NCI-H1436 treated with DMSO at 0.1 percent for 48 hours (cell line): Measurements from ENCODE around the gene LONRF2.
"Not testable (repeated sequence)": the region's sequence is repeated elsewhere in the genome, so short reads cannot be mapped to it uniquely, and the experiment has no call there.

Experiments used
- DNase-seq: peaks from one replicate; lab custom pipeline; 2025; lab: John Stamatoyannopoulos, UW

The LONRF2 gene

DNA sequence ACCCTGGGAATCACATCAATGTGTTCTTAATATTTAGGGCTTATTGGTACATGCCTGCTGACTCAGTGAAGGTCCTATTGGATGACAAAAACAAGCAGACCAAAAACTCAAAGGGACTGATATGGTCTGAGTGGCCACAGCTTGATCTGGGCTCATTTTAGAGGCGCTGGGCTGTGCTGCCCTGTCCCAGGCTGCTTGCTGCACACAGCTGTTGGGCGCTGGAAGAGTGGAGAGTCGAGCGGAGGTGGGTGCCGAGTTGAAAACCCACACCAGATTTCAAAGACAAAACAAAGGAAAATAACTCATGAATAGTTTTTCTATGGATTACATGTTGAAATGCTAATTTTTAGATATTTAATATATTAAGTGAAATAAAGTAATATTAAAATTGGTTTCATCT, 68.5 kb downstream of the LONRF2 start:
- no peak for DNase-seq

DNA sequence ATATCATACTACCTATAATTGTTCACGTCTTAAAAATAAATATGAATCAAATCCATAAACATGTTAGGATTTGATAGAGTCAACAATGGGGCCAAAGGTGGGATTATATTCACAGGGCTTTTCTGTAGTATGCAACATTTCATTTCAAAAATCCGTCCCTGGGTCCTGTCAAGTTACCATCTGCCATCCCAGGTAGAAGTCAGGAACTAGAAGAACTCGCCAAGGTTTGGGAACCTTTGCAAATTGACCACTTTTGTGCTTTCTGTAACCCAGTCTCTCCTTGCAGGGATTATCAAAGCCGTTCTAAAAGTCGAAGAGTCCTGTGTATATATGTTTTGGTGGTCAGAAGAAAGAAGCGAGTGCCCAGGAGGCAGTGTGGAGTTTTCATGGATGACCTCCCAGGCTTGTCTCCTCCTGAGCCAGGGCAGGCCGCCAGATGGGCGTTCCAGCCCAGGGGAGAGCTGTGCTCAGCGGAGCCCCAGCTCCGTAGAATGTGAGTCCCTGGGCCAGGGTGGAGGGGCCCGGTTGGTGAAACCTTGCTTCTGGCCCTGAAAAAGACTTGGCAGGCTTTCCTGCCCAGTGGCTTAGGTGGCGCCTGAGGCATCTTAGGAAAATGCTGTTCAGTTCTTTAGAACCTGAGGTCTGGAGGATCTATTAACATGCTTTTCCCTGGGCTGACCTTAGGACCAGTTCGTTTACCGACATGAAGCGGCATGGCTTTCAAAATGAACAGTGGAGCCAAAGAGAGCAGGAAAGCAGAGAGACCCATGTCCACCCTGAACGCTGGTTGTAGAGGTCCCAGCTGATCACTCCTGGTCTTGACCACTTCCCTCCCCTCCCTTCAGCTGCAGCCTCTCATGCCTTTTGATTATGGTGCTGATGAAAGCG, 69.2 kb downstream of the LONRF2 start:
- DNase-seq = no peak

DNA sequence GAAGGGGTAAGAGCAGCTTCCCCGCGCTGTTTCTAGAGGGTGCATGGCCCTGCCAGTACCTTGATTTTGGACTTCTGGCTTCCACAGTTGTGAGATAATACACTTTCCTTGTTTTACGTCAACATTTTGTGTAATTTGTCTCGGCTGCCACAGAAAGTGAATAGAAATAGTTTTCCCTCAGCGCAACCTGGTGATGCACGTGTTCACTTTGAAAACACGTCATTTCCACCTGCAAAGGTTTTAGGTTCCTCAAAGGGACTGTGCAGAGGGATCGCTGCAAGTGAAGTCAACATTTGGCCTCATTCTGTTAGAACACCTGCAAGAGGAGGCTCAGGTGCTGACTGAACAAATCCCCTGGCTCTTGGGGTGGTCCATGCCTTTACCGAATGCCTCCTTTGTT, 71.7 kb downstream of the LONRF2 start:
- no peak for DNase-seq

DNA sequence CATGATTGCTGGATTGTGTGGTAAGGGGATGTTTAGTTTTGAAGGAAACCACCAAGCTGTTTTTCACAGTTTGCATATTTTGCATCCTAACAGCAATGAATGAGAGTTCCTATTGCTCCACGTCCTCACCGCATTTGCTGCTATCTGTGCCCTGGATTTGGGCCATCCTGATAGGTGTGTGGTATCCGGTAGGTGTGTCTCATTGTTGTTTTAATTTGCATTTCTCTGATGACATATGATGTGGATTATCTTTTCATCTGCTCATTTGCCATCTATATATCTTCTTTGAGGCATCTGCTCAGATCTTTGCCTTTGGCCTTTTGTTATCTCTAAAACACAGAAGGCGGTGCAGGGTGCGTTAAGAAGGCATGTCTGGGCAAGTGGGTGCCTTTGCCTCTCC, 73.3 kb downstream of the LONRF2 start:
- DNase-seq = no peak

DNA sequence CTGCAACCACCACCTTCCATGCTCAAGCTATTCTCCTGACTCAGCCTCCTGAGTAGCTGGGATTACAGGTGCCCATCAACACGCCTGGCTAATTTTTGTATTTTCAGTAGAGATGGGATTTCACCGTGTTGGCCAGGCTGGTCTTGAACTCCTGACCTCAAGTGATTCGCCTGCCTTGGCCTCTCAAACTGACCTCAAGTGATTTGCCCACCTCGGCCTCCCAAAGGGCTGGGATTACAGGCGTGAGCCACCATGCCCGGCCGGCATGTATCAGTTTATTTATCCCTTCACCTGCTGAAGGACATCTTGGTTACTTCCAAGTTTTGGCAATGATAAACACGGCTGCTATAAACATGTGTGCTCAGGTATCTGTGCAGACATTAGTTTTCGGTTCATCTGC, 73.7 kb downstream of the LONRF2 start:
- not testable (repeated sequence) for DNase-seq

DNA sequence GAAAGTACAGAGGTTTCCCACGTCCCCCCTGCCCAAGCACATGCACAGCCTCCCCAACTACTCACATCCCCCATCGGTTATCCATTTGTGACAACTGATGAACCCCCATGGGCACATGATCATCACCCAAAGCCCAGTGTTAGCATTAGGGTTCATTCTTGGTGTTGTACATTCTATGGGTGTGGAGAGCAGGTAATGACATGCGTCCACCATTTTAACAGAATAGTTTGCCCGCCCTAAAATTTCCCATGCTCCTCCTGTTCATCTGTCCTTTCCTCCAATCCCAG, 74.3 kb downstream of the LONRF2 start:
- DNase-seq = no peak

DNA sequence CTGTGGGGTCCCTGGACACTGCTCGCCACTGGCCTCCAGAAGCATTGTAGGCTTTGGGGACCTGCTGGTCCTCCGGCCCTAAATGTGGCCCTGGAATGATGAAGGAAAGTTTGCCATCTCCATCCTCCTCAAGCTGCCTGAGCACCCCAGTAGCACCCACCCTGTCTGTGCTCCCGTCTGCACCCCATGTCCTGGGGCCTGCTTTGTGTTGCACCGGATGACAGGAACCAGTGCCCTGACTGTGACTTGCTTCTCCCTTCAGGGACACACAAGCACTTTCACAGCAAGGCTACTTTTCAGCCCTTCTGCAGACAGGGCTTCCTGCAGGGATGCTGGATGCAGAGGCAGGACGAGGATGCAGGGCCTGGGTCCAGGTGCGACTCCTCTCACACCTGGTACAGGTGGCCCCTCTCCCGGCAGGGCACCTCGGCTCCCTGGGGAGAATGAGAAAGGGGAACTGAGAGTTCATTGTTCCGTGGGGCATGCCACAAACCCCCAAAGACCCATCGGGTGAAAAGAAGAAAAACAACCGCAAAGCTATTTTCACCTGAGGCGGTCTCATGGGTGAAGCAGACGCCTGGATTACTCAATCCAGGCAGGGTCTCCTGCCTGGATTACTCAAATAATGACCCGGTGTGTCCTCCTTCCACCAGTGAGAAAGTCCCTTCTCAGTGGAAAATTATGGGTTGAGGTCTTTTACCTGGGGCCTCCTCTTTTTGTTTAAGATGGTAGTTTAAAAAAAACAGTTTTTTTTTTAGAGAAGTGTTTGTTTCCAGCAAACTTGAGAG, 74.9 kb downstream of the LONRF2 start:
- no peak for DNase-seq

DNA sequence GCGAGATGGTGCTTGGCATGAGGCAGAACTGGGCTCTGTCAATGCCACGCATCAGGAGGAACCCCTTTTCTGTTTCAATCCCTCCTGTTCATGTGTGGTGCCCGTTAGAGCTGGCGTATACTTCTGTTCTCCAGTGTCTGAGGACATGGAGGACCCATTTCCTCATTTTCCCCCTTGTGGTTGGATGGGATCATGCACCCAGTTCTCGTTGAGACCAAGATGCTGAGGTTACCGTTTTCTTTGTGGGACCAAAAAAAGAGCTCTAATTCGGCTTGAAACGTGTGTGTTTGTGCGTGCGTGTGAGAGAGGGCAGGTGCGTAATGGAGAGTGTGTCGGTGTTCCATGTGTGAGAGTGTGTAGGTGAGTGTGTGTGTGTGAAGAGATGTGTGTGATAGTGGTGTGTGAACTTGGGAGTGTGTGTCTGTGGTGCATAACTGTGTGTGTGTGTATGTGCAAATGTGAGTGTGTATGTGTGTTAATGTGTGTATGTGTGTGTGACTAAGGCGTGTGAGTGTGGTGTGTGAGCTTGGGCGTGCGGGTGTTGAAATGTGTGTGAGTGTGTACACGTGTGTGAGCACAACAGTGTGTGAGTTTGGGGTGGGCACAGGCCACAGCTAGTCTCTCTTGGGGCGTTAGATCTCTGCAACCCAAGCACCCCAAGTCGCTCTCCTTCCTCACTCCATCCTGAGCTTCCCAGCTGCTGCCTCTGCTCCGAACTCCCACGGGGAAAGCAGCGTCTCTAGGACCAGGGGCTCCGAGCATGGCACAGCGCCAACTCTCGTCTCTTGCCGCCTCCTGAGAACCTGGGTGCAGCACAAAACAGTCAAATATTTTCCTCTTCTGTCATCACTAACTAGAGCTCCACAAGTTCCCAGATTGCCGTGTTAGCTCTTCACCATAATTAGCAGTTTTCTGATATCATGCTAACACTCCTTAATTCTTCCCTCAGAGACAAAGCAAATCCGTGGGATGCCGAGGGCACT, 75.8 kb downstream of the LONRF2 start:
- no peak for DNase-seq

DNA sequence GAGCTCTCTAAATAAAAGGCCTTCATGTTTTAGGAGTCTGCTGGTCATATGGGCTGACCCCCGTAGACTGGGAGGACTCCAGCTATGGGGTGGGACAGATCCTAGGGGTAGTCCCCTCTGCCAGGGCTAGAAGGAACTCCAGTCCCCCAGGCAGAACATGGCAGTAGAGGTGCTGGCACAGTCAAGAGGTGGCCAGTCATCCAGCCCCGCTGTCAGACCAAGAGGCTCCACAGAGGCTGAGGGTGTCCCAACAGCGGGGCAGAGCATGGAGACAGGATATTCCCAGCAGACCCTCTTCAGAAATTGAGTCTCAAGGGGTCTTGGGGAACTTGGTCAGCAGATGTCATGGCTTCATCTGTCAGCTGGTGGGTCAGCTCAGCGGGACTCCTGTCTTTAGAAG, 76.6 kb downstream of the LONRF2 start:
- no peak for DNase-seq

DNA sequence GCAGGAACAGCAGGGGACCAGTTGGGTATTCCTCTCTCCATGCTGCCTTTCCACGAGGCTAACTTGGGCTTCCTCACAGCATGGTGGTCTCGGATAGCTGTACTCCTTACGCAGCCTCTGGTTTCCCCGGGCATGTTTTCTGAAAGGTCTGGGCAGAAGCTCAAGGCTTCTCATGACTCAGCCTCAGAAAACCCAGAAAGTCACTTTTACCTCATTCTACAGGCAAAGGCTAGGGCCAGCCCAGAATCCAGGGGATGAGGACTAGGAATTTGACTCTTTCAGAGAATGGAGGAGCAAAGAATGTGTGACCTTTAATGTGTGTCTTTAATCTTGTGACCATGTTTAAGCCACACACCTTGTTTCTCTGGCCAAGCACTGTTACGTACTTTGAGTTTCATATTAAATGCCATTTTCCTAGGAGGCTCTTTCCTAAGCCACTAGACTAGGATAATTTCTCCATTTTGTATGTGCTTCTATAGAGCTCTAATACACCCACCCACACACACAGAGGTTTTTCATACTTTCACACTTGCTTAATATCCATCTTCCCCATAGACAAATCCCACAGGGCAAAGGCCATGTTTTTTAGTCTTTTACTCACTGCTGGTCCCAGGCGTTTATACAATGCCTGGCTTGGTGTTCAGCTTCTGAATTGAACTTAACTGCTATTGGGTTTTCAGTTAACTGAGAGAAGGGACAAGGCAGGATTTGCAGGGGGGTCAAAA, 77.3 kb downstream of the LONRF2 start:
- DNase-seq = no peak

DNA sequence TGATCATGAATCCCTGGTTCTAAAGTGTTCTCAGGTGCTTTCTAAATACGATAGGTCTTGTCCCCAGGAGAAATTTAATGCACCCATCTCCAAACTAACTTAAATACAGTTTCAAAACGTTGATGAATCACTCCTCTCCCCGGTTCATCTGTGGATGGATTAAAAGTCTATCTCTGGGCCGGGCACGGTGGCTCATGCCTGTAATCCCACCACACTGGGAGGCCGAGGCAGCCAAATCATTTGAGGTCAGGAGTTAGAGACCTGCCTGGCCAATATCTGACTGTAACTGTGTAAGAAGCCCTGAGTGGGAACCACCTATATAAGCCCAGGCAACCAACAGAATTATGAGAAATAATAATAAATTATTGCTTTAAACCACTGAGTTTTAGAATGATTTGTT, 78.7 kb downstream of the LONRF2 start:
- no peak for DNase-seq

DNA sequence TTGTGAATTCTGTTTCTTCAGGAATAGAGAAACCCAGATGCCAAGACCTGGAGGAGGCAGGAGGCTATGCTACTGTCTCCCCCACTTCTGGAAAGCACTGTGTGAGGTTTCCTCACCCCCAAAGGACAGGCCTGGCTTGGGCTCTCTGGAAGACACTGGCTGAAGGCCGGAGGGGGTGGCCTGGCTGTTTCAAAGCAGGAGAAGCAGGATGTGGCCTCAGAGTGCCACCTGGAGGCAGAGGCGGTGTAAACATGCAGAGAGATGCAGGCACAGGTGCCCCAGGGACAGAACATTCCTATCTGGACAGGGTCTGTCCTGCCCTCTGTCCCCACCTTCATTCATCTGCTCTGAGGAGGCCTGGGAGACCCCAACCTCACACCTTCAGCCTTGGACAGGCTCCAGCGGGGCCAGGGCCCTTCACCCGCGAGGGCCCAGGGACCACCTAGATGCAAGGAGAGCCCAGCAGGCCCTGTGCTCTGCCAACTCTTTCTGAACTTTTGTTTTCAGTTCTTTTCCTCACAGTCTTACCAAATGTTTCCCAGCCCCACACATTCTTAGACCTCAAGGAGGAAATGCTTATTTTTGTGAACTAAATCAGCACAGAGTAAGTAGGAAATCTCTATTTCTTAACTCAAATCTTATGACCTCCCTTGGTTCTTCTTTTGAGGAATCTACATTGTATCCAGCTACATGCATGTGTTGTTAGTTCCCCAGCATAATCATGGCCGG, 79.2 kb downstream of the LONRF2 start:
- no peak for DNase-seq

DNA sequence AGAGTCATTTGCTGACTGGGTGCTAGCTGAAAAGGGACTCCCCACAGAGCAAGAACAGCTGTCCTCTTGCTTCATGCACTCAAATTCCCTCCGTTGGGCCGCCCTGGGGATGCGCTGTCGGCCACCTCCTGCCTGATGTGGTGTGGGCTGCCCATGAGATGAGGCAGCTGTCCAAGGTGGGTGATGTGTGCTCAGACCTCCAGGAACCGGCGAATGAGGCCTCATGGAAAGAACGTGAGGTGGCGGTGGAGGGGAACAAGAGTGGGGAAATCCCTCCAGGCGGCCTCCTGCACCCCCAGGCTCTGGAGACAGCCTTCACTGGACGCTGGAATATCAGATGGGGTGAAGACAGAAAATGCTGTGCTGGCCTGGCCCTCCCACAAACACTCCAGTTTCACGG, 79.8 kb downstream of the LONRF2 start:
- DNase-seq = no peak

DNA sequence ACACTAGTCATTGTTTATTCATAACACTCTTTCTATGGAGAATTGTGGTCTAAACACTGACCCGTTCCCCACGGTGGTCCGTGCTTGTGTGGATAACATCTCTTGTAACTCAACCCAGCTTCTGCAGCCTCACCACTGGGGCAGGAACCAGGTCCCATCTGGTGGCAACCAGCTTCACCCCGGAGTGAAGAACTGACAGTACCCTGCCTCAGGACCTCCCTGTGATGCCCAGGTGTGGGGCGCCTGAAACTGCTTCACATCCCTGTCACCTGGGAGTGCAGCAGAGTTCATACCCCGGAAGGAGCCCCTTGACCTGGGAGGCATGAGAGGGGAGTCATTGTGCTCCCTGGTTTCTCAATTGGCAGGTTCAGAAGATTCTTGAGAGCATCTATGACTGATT, 81.1 kb downstream of the LONRF2 start:
- DNase-seq = no peak

DNA sequence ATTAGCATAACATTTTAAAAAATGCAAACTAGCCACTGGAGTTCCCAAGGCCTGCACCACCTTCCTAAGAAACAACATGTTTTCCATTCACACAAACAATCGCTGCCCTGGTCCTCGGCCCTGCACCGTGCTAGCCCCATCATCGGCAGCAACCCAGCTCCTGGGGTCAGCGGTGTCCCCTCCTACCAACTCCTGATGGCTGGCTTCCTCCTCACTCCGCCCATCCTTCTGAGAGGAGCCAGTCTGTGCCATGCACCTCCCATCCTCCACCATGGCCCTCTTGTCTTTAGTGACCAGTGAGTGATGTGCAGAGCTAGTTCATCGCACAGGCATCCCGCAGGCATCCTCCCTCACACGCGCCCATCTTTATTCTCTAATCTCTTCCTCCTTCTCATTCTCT, 81.9 kb downstream of the LONRF2 start:
- DNase-seq = no peak

DNA sequence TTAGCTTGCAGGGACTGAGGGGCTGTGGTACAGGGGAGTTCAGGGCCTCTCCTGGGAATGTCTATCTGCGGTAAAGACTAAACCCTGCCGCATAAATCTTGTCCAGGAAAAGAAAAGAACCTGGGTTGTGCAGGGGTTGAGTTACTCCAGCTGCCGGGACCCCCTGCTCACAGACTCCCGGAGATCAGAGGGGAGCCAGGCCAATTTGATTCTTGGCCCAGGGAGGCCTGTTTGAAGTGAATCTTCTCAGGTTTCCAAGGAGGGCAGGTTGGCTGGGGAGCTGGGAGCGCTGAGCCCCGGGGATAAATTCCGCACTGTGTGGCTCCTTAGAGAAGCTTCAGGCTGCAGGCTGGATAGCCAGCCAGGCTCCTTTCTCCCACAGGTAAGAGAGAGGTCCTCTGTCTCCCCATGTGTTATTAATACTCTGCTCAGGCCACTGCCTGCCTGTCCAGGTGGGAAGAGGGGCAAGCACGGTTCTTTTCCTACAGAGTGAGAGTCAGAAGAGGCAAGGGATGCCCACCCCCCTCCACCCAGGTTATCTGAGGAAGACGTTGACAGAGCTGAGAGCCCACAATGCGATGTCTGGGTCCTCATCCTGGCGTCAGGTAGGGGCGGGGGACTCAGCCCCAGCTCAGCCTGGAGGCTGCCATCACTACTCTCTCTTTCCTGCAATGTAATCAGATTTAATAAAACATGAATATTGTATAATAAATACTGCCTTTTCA, 82.7 kb downstream of the LONRF2 start:
- no peak for DNase-seq

DNA sequence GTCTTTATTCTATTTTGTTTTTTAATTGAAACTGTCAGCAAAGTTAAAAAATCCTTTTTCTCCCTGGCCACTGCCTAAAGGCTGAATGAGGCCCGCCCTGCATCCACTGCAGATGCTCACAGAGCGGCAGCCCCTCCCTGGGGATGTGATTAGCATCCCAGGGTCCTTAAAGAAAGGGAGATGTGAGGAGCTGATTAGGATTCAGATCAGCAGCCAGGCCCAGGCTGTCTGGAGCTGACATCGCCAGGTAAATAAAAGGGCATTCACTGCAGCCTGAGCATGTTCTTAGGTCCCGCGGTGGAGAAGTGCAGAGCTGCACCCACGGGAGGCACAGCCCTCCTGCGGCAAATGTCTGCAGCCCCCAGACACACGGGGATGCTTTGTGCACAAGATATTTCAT, 83.8 kb downstream of the LONRF2 start:
- DNase-seq = no peak

DNA sequence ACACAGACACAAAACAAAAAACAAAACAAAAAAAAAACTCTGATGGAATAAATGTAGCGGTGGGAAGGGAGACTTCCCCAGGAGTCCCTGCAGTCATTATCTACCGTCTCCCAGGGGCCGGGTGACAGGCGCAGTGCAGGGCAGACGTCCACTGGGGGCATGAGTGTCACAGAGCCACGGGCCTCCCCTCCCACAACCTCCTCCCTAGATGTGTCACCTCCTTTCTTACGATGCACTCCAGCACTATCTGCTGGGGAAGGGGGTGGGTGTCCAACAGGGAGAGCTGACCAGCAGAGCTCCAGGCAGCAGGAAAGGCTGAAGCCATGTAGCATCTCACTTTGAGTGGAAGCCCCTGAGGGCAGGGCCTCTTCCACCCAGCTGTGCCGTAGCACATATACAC, 84.5 kb downstream of the LONRF2 start:
- no peak for DNase-seq

DNA sequence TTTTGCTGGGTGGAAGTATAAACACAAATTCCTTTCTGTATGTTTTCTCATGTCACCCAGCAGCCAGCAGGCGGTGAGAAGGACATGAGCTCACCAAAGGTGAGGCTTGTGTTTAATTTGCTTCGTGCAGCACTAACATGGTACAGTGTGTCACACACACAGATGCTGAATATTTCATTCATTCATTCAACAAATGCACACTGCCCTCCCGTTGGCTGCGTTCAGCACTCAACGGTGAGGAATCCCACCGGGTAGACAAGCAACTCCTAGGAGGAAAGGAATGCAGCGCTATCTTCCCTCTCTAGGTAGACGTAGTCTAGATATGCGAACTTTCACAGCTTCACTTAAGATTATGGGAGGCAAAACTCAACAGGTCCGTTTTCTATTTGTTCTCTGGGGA, 85.1 kb downstream of the LONRF2 start:
- DNase-seq = no peak

DNA sequence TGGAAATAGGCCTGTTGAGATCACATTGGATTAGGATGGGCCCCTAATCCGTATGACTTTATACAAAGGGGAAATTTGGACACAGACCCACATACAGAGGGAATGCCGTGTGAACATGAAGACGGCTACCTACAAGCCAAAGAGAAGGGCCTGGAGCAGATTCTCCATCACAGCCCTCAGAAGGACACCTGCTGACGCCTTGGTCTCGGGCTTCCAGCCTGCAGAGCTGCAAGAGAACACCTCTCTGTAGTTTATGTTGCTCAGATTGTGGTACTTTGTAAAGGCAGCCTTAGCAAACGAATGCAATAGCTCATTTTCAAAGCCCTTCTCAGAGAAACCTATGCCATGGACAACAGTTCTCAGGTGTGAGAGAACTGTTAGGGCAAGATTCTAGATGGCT, 86.1 kb downstream of the LONRF2 start:
- DNase-seq = no peak
